ENCODE results near the gene NOTCH2. TPM values are rescaled to one million over a fixed set of nuclear protein-coding genes. Genes with fewer than 3 reads are reported as not detected.

Gene NOTCH2
- total RNA-seq, 1 donor = 200 TPM

- H3K4me3 ChIP-seq (ENCODE audit: low read depth, low read length) = no peak overlapping the region
- TF ChIP-seq CTCF (IDR thresholded peaks at IDR 0.05; ENCODE audit: insufficient read depth, low read depth, low read length) = no peak
- no peak for DNase-seq (ENCODE audit: low read depth)
Measured at GRCh38 chr1:119987686-119988085, 81.8 kb downstream of the NOTCH2 start.

DNA sequence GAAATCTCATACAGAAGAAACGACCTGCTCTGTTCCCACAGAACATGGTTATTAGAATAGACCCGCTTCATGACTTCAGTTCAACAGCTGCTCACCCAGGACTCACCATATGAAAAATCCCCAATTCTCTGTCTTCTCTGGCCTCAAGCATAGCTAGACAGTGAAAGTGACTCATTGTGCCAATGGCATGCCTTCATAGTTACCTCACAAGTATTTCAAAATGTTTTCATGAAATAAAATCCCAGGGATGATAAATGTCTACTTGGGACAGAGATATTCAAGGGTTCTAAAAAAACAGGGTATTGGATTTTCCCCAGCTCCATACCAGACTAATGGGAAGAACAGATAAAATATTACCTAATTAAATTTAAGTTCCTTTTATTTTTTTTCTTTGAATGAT lies 82.3 kb downstream of the NOTCH2 start:
- H3K4me3 ChIP-seq (ENCODE audit: low read depth, low read length) = no peak overlapping the region

DNA sequence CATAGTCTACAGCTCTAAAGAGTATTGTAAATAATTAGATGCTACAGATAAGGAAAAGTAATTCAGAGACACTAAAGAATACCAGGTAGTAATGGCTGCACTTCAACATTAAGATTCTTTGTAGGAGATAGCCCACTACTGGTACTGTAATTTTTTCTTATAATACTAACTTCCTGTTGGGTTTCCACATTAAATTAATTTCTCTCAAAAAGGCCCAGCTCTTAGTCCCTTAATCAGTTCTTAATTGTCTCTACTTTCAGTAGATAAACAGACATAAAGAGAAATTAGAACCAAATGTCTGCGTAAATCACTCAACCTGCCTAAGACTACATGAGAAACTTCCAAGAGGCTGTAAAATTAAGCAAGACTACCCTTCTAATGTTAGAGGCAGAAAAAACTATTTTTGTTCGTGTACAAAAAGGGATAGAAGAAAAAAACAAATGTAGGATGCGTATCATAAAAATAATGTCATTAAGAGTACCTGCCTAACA lies 83.4 kb downstream of the NOTCH2 start:
- H3K4me3 ChIP-seq (ENCODE audit: low read depth, low read length) = no peak overlapping the region
- TF ChIP-seq CTCF (IDR thresholded peaks at IDR 0.05; ENCODE audit: insufficient read depth, low read depth, low read length) = no peak
- DNase-seq (ENCODE audit: low read depth) = peak; percentile 20

More for the DNA sequence above, 82.3 kb downstream of the NOTCH2 start:
- no peak for TF ChIP-seq CTCF (IDR thresholded peaks at IDR 0.05; ENCODE audit: insufficient read depth, low read depth, low read length)
- DNase-seq (ENCODE audit: low read depth) = peak; percentile 84

DNA sequence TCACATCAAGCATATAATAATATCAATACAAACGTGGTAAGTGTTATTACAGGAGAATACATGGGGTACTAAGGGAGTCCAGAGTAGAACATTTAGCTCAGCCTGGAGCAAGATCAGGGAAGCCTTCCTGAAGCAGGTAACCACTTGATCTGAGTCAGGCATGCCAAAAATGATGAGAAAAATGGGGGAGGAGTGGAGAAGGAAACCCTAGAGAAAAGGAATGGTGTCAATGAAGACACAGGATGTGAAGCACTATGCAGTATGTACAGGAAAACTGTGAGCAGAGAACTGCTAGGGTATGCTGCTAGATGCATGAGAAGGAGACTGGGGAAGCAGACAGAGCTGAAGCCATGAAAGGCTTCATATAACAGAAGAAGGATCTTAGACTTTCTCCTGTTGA lies 84.7 kb downstream of the NOTCH2 start:
- H3K4me3 ChIP-seq (ENCODE audit: low read depth, low read length) = no peak overlapping the region
- no peak for TF ChIP-seq CTCF (IDR thresholded peaks at IDR 0.05; ENCODE audit: insufficient read depth, low read depth, low read length)
- DNase-seq (ENCODE audit: low read depth) = no peak

- DNase-seq (ENCODE audit: low read depth) = peak; percentile 61
- no peak overlapping the region for H3K4me3 ChIP-seq (ENCODE audit: low read depth, low read length)
- TF ChIP-seq CTCF (IDR thresholded peaks at IDR 0.05; ENCODE audit: insufficient read depth, low read depth, low read length) = no peak
Measured at GRCh38 chr1:119981986-119982815, 87.3 kb downstream of the NOTCH2 start.

GRCh38 chr1:119981496-119981895 lies 88.0 kb downstream of the NOTCH2 start:
- H3K4me3 ChIP-seq (ENCODE audit: low read depth, low read length) = no peak overlapping the region
- DNase-seq (ENCODE audit: low read depth) = no peak
- TF ChIP-seq CTCF (IDR thresholded peaks at IDR 0.05; ENCODE audit: insufficient read depth, low read depth, low read length) = no peak

All from fibroblast of villous mesenchyme (primary cell).